Measurements from ENCODE around the gene RASA4.
"Not testable (repeated sequence)": the region's sequence is repeated elsewhere in the genome, so short reads cannot be mapped to it uniquely, and the experiment has no call there.

The RASA4 gene

DNA sequence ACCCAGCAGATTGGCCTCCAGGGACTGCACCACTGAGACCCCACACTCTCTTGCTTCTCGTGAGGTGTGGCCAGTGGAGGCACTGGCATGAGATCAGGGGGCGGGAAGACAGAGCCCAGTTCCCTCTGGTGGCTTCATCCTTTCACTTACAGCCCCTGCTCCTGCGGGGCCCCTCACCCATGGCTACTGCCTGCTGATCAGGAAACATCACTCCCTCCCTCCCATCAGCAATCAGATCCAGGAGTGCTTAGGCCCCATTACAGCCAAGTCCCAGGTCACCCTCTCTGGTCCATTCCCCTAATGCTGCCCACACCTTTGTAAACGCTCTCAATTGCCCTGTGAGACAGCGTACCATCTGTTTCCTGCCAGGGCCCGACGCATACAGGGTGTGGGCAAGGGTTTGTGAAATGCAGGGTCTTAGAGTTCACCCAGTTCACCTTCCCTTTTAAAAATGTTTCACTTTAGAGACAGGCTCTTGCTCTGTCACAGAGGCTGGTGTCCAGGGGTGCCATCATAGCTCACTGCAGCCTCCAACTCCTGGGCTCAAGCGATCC, 81.4 kb downstream of the RASA4 start:
- H3K4me3 ChIP-seq (ENCODE audit: low read length); H3K9me3 ChIP-seq (ENCODE audit: insufficient read depth, low read depth, low read length); H3K27ac ChIP-seq (ENCODE audit: low read depth, low read length); H3K27me3 ChIP-seq (ENCODE audit: insufficient read depth, low read length); H3K36me3 ChIP-seq (ENCODE audit: insufficient read depth, low read length); H3K9ac ChIP-seq (ENCODE audit: low read depth, low read length); H3K4me1 ChIP-seq (ENCODE audit: insufficient read depth, low read length): not testable (repeated sequence)
- WGBS: no CpG with 5 or more reads among the region's 8 CpGs

- 84% methylated on average over 2 of the region's 2 CpGs for WGBS
- not testable (repeated sequence) for H3K36me3 ChIP-seq (ENCODE audit: insufficient read depth, low read length); H3K4me1 ChIP-seq (ENCODE audit: insufficient read depth, low read length); H3K27me3 ChIP-seq (ENCODE audit: insufficient read depth, low read length); H3K4me3 ChIP-seq (ENCODE audit: low read length); H3K9me3 ChIP-seq (ENCODE audit: insufficient read depth, low read depth, low read length); H3K27ac ChIP-seq (ENCODE audit: low read depth, low read length); H3K9ac ChIP-seq (ENCODE audit: low read depth, low read length)
Measured at GRCh38 chr7:102532127-102532526, 84.4 kb downstream of the RASA4 start.

GRCh38 chr7:102531583-102531982, 85.0 kb downstream of the RASA4 start:
- not testable (repeated sequence) for H3K36me3 ChIP-seq (ENCODE audit: insufficient read depth, low read length); H3K4me1 ChIP-seq (ENCODE audit: insufficient read depth, low read length); H3K27ac ChIP-seq (ENCODE audit: low read depth, low read length); H3K9me3 ChIP-seq (ENCODE audit: insufficient read depth, low read depth, low read length); H3K4me3 ChIP-seq (ENCODE audit: low read length); H3K27me3 ChIP-seq (ENCODE audit: insufficient read depth, low read length); H3K9ac ChIP-seq (ENCODE audit: low read depth, low read length)
- no CpG with 5 or more reads among the region's 7 CpGs for WGBS

- not testable (repeated sequence) for H3K9me3 ChIP-seq (ENCODE audit: insufficient read depth, low read depth, low read length); H3K9ac ChIP-seq (ENCODE audit: low read depth, low read length); H3K36me3 ChIP-seq (ENCODE audit: insufficient read depth, low read length); H3K27ac ChIP-seq (ENCODE audit: low read depth, low read length); H3K4me1 ChIP-seq (ENCODE audit: insufficient read depth, low read length); H3K27me3 ChIP-seq (ENCODE audit: insufficient read depth, low read length); H3K4me3 ChIP-seq (ENCODE audit: low read length)
- WGBS: no CpG with 5 or more reads among the region's 13 CpGs
Measured at GRCh38 chr7:102527822-102528793, 88.4 kb downstream of the RASA4 start.

- 76% methylated on average over 1 of the region's 8 CpGs for WGBS
- not testable (repeated sequence) for H3K9me3 ChIP-seq (ENCODE audit: insufficient read depth, low read depth, low read length)
Measured at GRCh38 chr7:102527182-102527581, 89.4 kb downstream of the RASA4 start.

DNA sequence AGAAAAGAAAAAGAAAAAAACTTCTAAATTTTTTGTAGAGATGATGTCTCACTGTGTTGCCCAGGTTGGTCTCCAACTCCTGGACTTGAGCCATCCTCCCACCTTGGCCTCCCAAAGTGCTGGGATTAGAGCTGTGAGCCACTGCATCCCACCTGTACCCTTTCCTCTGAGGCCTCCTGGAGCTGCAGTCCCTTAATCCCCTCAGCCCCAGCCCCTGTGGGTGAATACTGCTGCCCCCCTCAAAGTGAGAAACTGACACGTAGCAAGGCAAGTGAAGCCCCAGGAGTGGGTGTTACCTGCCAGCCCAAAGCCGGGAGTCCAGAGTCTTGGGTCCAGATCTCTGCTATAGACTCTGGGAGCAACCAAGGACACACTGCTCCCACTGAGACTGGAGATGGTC, 91.8 kb downstream of the RASA4 start:
- WGBS: no CpG with 5 or more reads among the region's 2 CpGs
- H3K27me3 ChIP-seq (ENCODE audit: insufficient read depth, low read length); H3K36me3 ChIP-seq (ENCODE audit: insufficient read depth, low read length); H3K9ac ChIP-seq (ENCODE audit: low read depth, low read length); H3K9me3 ChIP-seq (ENCODE audit: insufficient read depth, low read depth, low read length); H3K4me3 ChIP-seq (ENCODE audit: low read length); H3K27ac ChIP-seq (ENCODE audit: low read depth, low read length); H3K4me1 ChIP-seq (ENCODE audit: insufficient read depth, low read length): not testable (repeated sequence)

More at GRCh38 chr7:102527182-102527581, 89.4 kb downstream of the RASA4 start:
- H3K36me3 ChIP-seq (ENCODE audit: insufficient read depth, low read length); H3K4me1 ChIP-seq (ENCODE audit: insufficient read depth, low read length); H3K4me3 ChIP-seq (ENCODE audit: low read length); H3K27me3 ChIP-seq (ENCODE audit: insufficient read depth, low read length); H3K27ac ChIP-seq (ENCODE audit: low read depth, low read length); H3K9ac ChIP-seq (ENCODE audit: low read depth, low read length): not testable (repeated sequence)

All from HUES64 (cell line).